Measurements from ENCODE around the gene RXRA.

RXRA gene

DNA sequence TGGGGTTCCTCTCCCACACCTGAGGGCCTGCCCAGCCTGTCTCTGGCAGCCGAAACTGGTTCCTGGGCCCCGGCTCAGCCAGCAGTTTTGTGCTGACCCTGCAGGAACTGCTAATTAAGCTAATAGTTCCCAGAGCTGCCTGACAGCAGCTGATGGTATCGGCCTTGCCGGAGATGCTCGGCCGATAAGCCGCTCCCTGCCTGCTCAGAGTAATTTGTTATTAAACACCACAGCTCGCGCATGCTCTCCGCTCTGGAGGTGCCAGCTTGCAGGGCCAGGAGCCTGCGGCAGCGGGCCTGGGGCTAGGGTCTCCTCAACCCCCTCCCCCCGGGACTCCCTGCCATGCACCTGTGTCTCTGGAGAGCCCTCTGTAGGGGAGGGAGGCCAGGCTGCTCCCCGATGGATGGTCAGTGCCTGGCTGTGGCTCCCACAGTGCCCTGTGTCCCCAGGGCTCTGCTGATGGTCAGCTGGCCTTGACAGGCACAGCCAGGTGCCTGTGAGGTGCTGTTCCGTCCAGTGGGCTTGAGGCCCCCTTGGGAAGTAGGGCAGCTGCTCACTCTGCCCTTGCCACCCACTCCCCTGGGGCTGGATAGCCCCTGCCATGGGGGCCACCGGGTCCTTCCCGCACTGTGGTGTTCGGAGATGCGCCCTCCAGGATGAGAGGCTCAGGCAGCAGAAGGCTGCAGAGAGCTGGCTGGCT is 41.7 kb downstream of the RXRA start:
- no peak for TF ChIP-seq SPI1 (IDR thresholded peaks at IDR 0.05; ENCODE audit: low read depth, low read length)
- TF ChIP-seq POLR2AphosphoS5 (IDR thresholded peaks at IDR 0.05; ENCODE audit: low read depth, low read length), result no peak
- TF ChIP-seq PAX5 (IDR thresholded peaks at IDR 0.05; ENCODE audit: insufficient read depth, low read length, severe bottlenecking), result no peak
- no peak for TF ChIP-seq POLR2A (IDR thresholded peaks at IDR 0.05; ENCODE audit: low read depth, low read length)
- no peak for TF ChIP-seq POU2F2 (IDR thresholded peaks at IDR 0.05; ENCODE audit: low read depth, low read length)
- TF ChIP-seq TAF1 (IDR thresholded peaks at IDR 0.05; ENCODE audit: low read depth, low read length), result no peak
- DNase-seq (ENCODE audit: insufficient read length, low spot score), result no peak
- no peak for FAIRE-seq

DNA sequence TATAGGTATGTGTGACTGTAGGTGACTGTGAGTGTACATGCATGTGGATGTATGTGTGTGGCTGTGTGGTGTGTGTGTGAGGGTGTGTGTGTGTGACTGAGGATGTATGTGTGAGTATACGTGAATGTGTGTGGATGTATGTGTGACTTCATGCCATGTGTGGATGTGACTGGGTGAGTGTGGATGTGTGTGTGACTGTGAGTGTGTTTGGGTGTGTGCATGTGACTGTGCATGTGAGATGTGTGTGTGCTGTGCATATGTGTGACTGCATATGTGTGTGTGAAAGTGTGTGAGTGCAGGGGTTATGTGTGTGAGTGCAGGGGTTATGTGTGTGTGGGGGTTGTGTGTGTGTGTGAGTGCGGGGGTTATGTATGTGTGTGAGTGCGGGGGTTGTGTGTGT is 42.3 kb downstream of the RXRA start:
- DNase-seq (ENCODE audit: insufficient read length, low spot score) (no peak), FAIRE-seq (peak; percentile 90)
- TF ChIP-seq POU2F2 (IDR thresholded peaks at IDR 0.05; ENCODE audit: low read depth, low read length) (no peak), PAX5 (IDR thresholded peaks at IDR 0.05; ENCODE audit: insufficient read depth, low read length, severe bottlenecking) (no peak), POLR2AphosphoS5 (IDR thresholded peaks at IDR 0.05; ENCODE audit: low read depth, low read length) (no peak), TAF1 (IDR thresholded peaks at IDR 0.05; ENCODE audit: low read depth, low read length) (no peak), POLR2A (IDR thresholded peaks at IDR 0.05; ENCODE audit: low read depth, low read length) (no peak), SPI1 (IDR thresholded peaks at IDR 0.05; ENCODE audit: low read depth, low read length) (no peak)

DNA sequence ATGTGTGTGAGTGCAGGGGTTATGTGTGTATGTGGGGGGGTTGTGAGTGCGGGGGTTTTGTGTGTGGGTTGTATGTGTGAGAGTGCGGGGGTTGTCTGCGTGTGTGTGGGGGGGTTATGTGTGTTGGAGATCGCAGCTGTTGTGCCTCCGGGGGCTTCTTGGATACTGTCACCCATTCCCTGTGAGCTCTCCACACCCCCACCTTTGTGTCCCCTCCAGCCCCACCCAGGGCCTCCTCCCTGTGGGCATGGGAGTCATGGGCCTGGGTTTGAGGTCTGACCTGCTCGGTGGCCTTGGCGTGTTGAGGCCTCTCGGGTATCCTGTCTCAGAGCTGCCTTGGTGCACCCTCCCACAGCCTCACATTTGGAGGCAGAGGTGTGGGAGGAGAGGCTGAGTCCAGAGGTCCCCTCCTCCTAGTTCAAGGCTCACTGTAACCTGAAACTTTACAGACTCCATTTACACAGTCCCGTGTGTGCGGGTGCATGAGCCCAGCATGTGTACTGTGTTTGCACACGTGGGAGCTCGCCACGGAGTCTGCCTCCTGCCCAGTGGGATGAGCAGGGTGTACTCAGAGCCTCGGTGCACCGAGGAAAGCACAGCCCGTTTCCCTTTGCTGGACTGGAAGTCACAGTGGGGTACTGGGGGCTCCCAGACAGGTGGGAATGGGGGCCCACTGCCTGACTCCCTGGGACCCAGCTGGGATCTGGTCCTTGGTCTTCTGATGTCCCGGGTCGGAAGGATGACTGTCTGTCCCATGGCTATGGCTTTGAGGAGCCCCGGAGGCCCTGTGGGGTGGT is 43.4 kb downstream of the RXRA start:
- TF ChIP-seq SPI1 (IDR thresholded peaks at IDR 0.05; ENCODE audit: low read depth, low read length) (no peak), TAF1 (IDR thresholded peaks at IDR 0.05; ENCODE audit: low read depth, low read length) (no peak), POLR2AphosphoS5 (IDR thresholded peaks at IDR 0.05; ENCODE audit: low read depth, low read length) (no peak), POLR2A (IDR thresholded peaks at IDR 0.05; ENCODE audit: low read depth, low read length) (no peak), POU2F2 (IDR thresholded peaks at IDR 0.05; ENCODE audit: low read depth, low read length) (no peak), PAX5 (IDR thresholded peaks at IDR 0.05; ENCODE audit: insufficient read depth, low read length, severe bottlenecking) (no peak)
- no peak for FAIRE-seq
- no peak for DNase-seq (ENCODE audit: insufficient read length, low spot score)

DNA sequence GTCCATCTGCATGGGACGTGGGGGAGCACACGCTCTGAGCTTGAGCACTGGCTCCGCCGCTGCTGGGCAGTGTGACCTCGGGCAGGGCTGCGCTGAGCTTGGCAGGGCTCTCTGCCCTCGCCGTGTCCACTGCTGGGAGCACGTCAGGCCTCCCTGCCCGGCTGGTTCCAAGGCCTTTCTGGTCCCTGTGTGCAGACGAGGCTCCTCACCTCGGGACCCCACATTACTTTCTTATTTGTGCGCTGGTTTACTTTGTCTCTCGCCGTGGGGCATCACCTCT is 43.9 kb downstream of the RXRA start:
- FAIRE-seq, result no peak
- no peak for TF ChIP-seq POLR2A (IDR thresholded peaks at IDR 0.05; ENCODE audit: low read depth, low read length)
- no peak for TF ChIP-seq POLR2AphosphoS5 (IDR thresholded peaks at IDR 0.05; ENCODE audit: low read depth, low read length)
- TF ChIP-seq SPI1 (IDR thresholded peaks at IDR 0.05; ENCODE audit: low read depth, low read length), result no peak
- TF ChIP-seq POU2F2 (IDR thresholded peaks at IDR 0.05; ENCODE audit: low read depth, low read length), result no peak
- TF ChIP-seq PAX5 (IDR thresholded peaks at IDR 0.05; ENCODE audit: insufficient read depth, low read length, severe bottlenecking), result no peak
- TF ChIP-seq TAF1 (IDR thresholded peaks at IDR 0.05; ENCODE audit: low read depth, low read length), result no peak
- no peak for DNase-seq (ENCODE audit: insufficient read length, low spot score)

DNA sequence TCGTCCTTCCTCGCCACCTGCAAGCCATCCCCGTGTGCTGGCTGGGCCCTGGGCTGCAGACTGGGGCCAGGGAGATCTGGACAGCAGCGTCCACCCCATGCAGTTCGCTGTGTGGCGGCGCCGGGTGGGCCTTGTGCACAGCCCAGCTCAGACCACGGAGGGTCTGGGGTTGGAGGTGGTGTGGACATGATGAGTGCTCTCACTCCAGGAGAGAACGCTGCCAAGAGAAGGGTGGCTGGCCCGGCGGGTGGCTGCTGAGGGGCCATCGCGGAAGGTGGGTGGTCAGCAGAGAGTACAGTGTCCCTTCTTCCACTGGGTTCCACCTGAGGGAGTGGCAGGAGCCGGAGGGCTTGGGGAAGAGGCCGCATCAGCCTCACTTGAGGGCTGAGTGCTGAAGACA is 44.4 kb downstream of the RXRA start:
- TF ChIP-seq PAX5 (IDR thresholded peaks at IDR 0.05; ENCODE audit: insufficient read depth, low read length, severe bottlenecking) (no peak), POU2F2 (IDR thresholded peaks at IDR 0.05; ENCODE audit: low read depth, low read length) (no peak), TAF1 (IDR thresholded peaks at IDR 0.05; ENCODE audit: low read depth, low read length) (no peak), POLR2A (IDR thresholded peaks at IDR 0.05; ENCODE audit: low read depth, low read length) (no peak)
- FAIRE-seq (no peak), DNase-seq (ENCODE audit: insufficient read length, low spot score) (no peak)

DNA sequence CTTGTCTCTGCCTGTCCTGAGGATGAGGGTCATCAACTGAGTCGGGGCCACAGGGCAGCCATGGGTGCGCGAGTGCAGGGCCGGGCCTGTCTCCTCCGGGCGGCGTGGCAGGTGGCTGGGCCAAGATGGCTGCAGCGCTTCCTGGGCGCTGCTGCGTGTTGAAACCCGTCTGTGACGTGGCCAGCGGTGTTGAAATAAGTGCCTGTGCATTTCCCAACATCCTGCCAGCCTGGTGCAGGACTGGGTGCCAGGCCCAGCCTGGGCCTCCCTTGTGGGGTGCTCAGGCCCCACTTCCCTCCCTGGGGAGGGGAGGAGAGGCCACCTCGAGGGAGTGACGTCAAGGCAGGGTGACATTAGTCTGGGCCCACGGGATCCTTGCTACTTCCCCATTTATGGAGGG is 45.5 kb downstream of the RXRA start:
- DNase-seq (ENCODE audit: insufficient read length, low spot score) (no peak), FAIRE-seq (no peak)
- TF ChIP-seq POU2F2 (IDR thresholded peaks at IDR 0.05; ENCODE audit: low read depth, low read length) (no peak), POLR2A (IDR thresholded peaks at IDR 0.05; ENCODE audit: low read depth, low read length) (no peak), PAX5 (IDR thresholded peaks at IDR 0.05; ENCODE audit: insufficient read depth, low read length, severe bottlenecking) (no peak), TAF1 (IDR thresholded peaks at IDR 0.05; ENCODE audit: low read depth, low read length) (no peak), POLR2AphosphoS5 (IDR thresholded peaks at IDR 0.05; ENCODE audit: low read depth, low read length) (no peak), SPI1 (IDR thresholded peaks at IDR 0.05; ENCODE audit: low read depth, low read length) (no peak)

DNA sequence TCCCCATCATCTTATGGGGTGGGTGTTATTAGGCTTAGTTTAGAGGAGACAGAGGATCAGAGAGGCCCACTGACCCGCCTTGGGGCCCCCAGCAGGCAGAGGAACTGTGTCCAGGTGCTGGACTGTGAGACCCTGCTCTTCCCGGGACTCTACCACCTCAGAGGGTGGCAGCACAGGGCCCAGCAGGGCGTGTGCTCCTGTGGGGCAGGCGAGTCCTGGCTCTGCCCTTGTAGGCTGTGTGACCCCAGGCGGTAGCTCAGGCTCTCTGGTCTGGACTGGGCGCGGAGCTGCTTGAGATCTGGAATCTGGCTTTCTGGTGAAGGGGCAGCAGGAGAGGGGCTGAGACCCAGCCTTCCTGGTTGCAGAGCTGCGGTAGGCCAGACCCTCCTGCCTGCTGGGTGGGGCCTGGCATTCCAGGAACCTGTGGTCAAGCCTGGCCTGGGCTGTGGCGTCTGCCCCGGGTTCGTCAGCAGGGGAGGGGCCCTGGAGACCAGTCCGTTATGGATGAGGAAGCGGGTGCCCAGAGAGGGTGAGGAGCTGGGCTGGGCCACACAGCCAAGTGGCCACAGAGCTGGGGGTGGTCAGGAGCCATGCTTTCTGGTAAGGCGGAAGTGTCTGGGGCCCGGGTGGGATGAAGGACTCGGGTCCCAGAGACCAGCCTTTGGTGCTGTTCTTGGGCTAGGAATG is 46.5 kb downstream of the RXRA start:
- DNase-seq (ENCODE audit: insufficient read length, low spot score) (no peak), FAIRE-seq (no peak)
- TF ChIP-seq TAF1 (IDR thresholded peaks at IDR 0.05; ENCODE audit: low read depth, low read length) (no peak), POLR2A (IDR thresholded peaks at IDR 0.05; ENCODE audit: low read depth, low read length) (no peak), PAX5 (IDR thresholded peaks at IDR 0.05; ENCODE audit: insufficient read depth, low read length, severe bottlenecking) (no peak)

DNA sequence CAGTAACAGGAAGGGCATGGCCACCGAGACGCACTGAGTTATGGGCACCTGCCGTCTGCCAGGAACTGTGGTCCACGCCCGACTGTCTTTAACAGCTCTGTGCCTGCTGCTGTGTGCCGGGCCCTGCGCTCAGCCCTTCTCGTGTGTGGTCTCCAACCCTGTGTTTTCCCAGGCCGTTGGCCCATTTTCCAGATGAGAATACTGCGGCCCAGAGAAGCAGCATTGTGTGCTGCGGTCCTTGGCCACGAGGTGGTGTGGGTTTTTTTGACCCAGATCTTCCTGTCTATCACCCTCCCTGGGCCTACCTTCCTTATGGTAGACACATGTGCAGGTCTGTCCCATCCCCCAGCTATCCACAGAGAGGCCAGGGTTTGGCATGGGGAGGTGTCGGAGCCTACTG is 47.0 kb downstream of the RXRA start:
- DNase-seq (ENCODE audit: insufficient read length, low spot score), result no peak
- TF ChIP-seq POLR2AphosphoS5 (IDR thresholded peaks at IDR 0.05; ENCODE audit: low read depth, low read length) (no peak), PAX5 (IDR thresholded peaks at IDR 0.05; ENCODE audit: insufficient read depth, low read length, severe bottlenecking) (no peak), TAF1 (IDR thresholded peaks at IDR 0.05; ENCODE audit: low read depth, low read length) (no peak), SPI1 (IDR thresholded peaks at IDR 0.05; ENCODE audit: low read depth, low read length) (no peak), POLR2A (IDR thresholded peaks at IDR 0.05; ENCODE audit: low read depth, low read length) (no peak), POU2F2 (IDR thresholded peaks at IDR 0.05; ENCODE audit: low read depth, low read length) (no peak)
- no peak for FAIRE-seq

DNA sequence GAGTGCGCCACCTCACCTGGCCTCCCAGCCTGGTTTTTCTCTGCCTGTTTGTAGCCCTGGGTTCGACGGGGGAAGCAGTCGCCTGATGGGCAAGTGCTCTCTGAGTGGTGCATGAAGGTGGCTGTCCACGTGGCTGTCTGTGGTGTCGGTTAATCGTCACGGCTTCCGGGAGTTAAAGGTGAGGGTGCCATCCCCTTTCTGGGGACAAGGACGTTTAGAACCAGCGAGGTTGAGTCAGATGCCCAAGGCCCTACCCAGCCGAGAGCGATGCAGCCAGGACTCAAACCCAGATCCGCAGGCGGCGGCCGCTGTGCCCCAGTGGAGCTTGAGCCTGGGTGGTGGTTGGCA is 47.7 kb downstream of the RXRA start:
- no peak for TF ChIP-seq PAX5 (IDR thresholded peaks at IDR 0.05; ENCODE audit: insufficient read depth, low read length, severe bottlenecking)
- TF ChIP-seq TAF1 (IDR thresholded peaks at IDR 0.05; ENCODE audit: low read depth, low read length), result no peak
- no peak for TF ChIP-seq POLR2AphosphoS5 (IDR thresholded peaks at IDR 0.05; ENCODE audit: low read depth, low read length)
- no peak for TF ChIP-seq POLR2A (IDR thresholded peaks at IDR 0.05; ENCODE audit: low read depth, low read length)
- TF ChIP-seq POU2F2 (IDR thresholded peaks at IDR 0.05; ENCODE audit: low read depth, low read length), result no peak
- TF ChIP-seq SPI1 (IDR thresholded peaks at IDR 0.05; ENCODE audit: low read depth, low read length), result no peak
- peak; percentile 40 for FAIRE-seq

More for the DNA sequence above, 47.7 kb downstream of the RXRA start:
- no peak for DNase-seq (ENCODE audit: insufficient read length, low spot score)

Measured in GM12891 (cell line).